Activated CD8-positive, alpha-beta memory T cell treated with anti-CD3 and anti-CD28 coated beads for 36 hours (primary cell): ENCODE measurements around the gene LIPC. TPM values are rescaled to one million over a fixed set of nuclear protein-coding genes. Genes with fewer than 3 reads are reported as not detected.

ENCODE experiments used
- CTCF ChIA-PET: fragments of 350-600 bp; sonication (Branson Sonifier 250); formaldehyde crosslinking; loops from one replicate; lab custom pipeline; 2021; ENCODE audit warnings: antibody characterized with exemption; lab: Charles Lee
- POLR2A ChIA-PET: fragments of 350-600 bp; sonication (Branson Sonifier 250); formaldehyde crosslinking; loops from one replicate; lab custom pipeline; 2021; ENCODE audit warnings: antibody characterized with exemption; lab: Charles Lee
- total RNA-seq, 2 experiments: library from RNA; stranded (reverse); gene quantifications; one replicate each; pipeline ENCODE4 v1.2.3, GENCODE V29; 2021

The LIPC gene
- total RNA-seq, 2 experiments from 2014 or later = 1.0 to 1.1 TPM

- POLR2A ChIA-PET = no interaction called here
- CTCF ChIA-PET = interaction anchor here (0.5 kb wide), 1 partner anchor 94 kb away, joined by 3 read pairs; no protein-coding TSS in a partner anchor
These were observed 34.2 kb downstream of the LIPC start for GRCh38 chr15:58465866-58466517.

- POLR2A ChIA-PET = no interaction called here
- CTCF ChIA-PET = interaction anchor here (0.5 kb wide), 1 partner anchor 93 kb away, joined by 3 read pairs; no protein-coding TSS in a partner anchor
These were observed 34.8 kb downstream of the LIPC start for GRCh38 chr15:58466566-58466965.

- ChIA-PET CTCF (no interaction called here), POLR2A (no interaction called here)
These were observed 35.4 kb downstream of the LIPC start for GRCh38 chr15:58467121-58467721.

GRCh38 chr15:58467722-58468423, 36.1 kb downstream of the LIPC start:
- ChIA-PET CTCF (no interaction called here), POLR2A (no interaction called here)

- POLR2A ChIA-PET = interaction anchor here (0.7 to 0.8 kb wide), 2 partner anchors 105 to 172 kb away, joined by 3 to 8 read pairs; no protein-coding TSS in a partner anchor
These were observed 37.9 kb downstream of the LIPC start for GRCh38 chr15:58469432-58470353.

GRCh38 chr15:58471348-58471747, 39.6 kb downstream of the LIPC start:
- CTCF ChIA-PET = interaction anchor here (1.1 kb wide), 2 partner anchors 12 to 14 kb away, joined by 3 to 4 read pairs; no protein-coding TSS in a partner anchor
- POLR2A ChIA-PET = interaction anchor here (1.1 kb wide), 1 partner anchor 11 kb away, joined by 7 read pairs; no protein-coding TSS in a partner anchor

More at GRCh38 chr15:58469432-58470353, 37.9 kb downstream of the LIPC start:
- CTCF ChIA-PET = interaction anchor here (1.3 kb wide), 1 partner anchor 10 kb away, joined by 5 read pairs; no protein-coding TSS in a partner anchor

- ChIA-PET CTCF (interaction anchor here (0.8 to 1.6 kb wide), 3 partner anchors 13 to 278 kb away, joined by 3 to 6 read pairs (median 3); partner anchors contain the start of gene ADAM10), POLR2A (interaction anchor here (1.1 kb wide), 1 partner anchor 12 kb away, joined by 7 read pairs; no protein-coding TSS in a partner anchor)
These were observed 40.4 kb downstream of the LIPC start for GRCh38 chr15:58472221-58472620.

- ChIA-PET CTCF (interaction anchor here (0.8 to 1.6 kb wide), 3 partner anchors 14 to 277 kb away, joined by 3 to 6 read pairs (median 3); partner anchors contain the start of gene ADAM10), POLR2A (no interaction called here)
These were observed 41.2 kb downstream of the LIPC start for GRCh38 chr15:58472821-58473581.

- ChIA-PET CTCF (interaction anchor here (1.6 kb wide), 1 partner anchor 276 kb away, joined by 3 read pairs; the partner anchor contains the start of gene ADAM10), POLR2A (interaction anchor here (0.6 kb wide), 1 partner anchor 31 kb away, joined by 4 read pairs; no protein-coding TSS in a partner anchor)
These were observed 41.9 kb downstream of the LIPC start for GRCh38 chr15:58473724-58474123.

- POLR2A ChIA-PET = no interaction called here
These were observed 43.0 kb downstream of the LIPC start for GRCh38 chr15:58474741-58475323.

GRCh38 chr15:58475573-58476524, 44.1 kb downstream of the LIPC start:
- CTCF ChIA-PET = interaction anchor here (1.3 to 1.5 kb wide), 2 partner anchors 9 to 274 kb away, joined by 3 to 4 read pairs; partner anchors contain the start of gene ADAM10
- POLR2A ChIA-PET = interaction anchor here (1.4 kb wide), 1 partner anchor 295 kb away, joined by 3 read pairs; the partner anchor contains the start of gene MINDY2

More at GRCh38 chr15:58474741-58475323, 43.0 kb downstream of the LIPC start:
- CTCF ChIA-PET = no interaction called here

- CTCF ChIA-PET = interaction anchor here (0.6 to 1.5 kb wide), 3 partner anchors 8 to 344 kb away, joined by 3 to 4 read pairs (median 3); partner anchors contain the start of gene ADAM10
- POLR2A ChIA-PET = interaction anchor here (1.4 kb wide), 1 partner anchor 294 kb away, joined by 3 read pairs; the partner anchor contains the start of gene MINDY2
These were observed 44.9 kb downstream of the LIPC start for GRCh38 chr15:58476525-58477162.

GRCh38 chr15:58477170-58477569, 45.4 kb downstream of the LIPC start:
- CTCF ChIA-PET = interaction anchor here (0.6 to 0.9 kb wide), 2 partner anchors 145 to 345 kb away, joined by 3 read pairs; no protein-coding TSS in a partner anchor
- POLR2A ChIA-PET = interaction anchor here (1.4 kb wide), 1 partner anchor 294 kb away, joined by 3 read pairs; the partner anchor contains the start of gene MINDY2

- ChIA-PET CTCF (interaction anchor here (0.9 kb wide), 1 partner anchor 146 kb away, joined by 3 read pairs; no protein-coding TSS in a partner anchor), POLR2A (no interaction called here)
These were observed 46.2 kb downstream of the LIPC start for GRCh38 chr15:58478035-58478434.

GRCh38 chr15:58478579-58478978, 46.8 kb downstream of the LIPC start:
- POLR2A ChIA-PET = no interaction called here
- CTCF ChIA-PET = no interaction called here
